GDM1 (cell line): ENCODE results near the gene LRRC75B.
"Not testable (repeated sequence)": the region's sequence is repeated elsewhere in the genome, so short reads cannot be mapped to it uniquely, and the experiment has no call there.

Experiments
- DNase-seq: peaks from one replicate; lab custom pipeline; 2025; lab: John Stamatoyannopoulos, UW

The LRRC75B gene

GRCh38 chr22:24592851-24593558 is at the start of gene LRRC75B:
TSS of gene LRRC75B (minus strand) at chr22:24593073. CDS start at chr22:24593039, 34 bp downstream.
- peak; percentile 59 for DNase-seq

GRCh38 chr22:24642307-24642706 is 49.4 kb upstream of the LRRC75B start:
- DNase-seq = not testable (repeated sequence)

- DNase-seq = not testable (repeated sequence)
Measured at GRCh38 chr22:24636513-24636912, 43.6 kb upstream of the LRRC75B start.

GRCh38 chr22:24634776-24635389 is 42.0 kb upstream of the LRRC75B start:
- not testable (repeated sequence) for DNase-seq

- not testable (repeated sequence) for DNase-seq
Measured at GRCh38 chr22:24633231-24634023, 40.6 kb upstream of the LRRC75B start.

GRCh38 chr22:24632642-24633041 is 39.8 kb upstream of the LRRC75B start:
- peak; percentile 20 for DNase-seq

- not testable (repeated sequence) for DNase-seq
Measured at GRCh38 chr22:24631430-24632122, 38.7 kb upstream of the LRRC75B start.

- DNase-seq = not testable (repeated sequence)
Measured at GRCh38 chr22:24630812-24631427, 38.0 kb upstream of the LRRC75B start.

GRCh38 chr22:24629069-24629468 is 36.2 kb upstream of the LRRC75B start:
- DNase-seq = not testable (repeated sequence)

GRCh38 chr22:24627911-24628310 is 35.0 kb upstream of the LRRC75B start:
- DNase-seq = not testable (repeated sequence)

GRCh38 chr22:24622596-24622995 is 29.7 kb upstream of the LRRC75B start:
- not testable (repeated sequence) for DNase-seq

- DNase-seq = not testable (repeated sequence)
Measured at GRCh38 chr22:24621244-24621643, 28.4 kb upstream of the LRRC75B start.

GRCh38 chr22:24614794-24615193 is 21.9 kb upstream of the LRRC75B start:
- not testable (repeated sequence) for DNase-seq

- DNase-seq = not testable (repeated sequence)
Measured at GRCh38 chr22:24609888-24610287, 17.0 kb upstream of the LRRC75B start.

GRCh38 chr22:24608327-24608726 is 15.5 kb upstream of the LRRC75B start:
- DNase-seq = not testable (repeated sequence)

- peak; percentile 41 for DNase-seq
Measured at GRCh38 chr22:24607429-24607983, 14.6 kb upstream of the LRRC75B start.

GRCh38 chr22:24606340-24606739 is 13.5 kb upstream of the LRRC75B start:
- DNase-seq = not testable (repeated sequence)

GRCh38 chr22:24603770-24604629 is 11.1 kb upstream of the LRRC75B start:
- DNase-seq = peak; percentile 68

GRCh38 chr22:24602847-24603769 is 10.2 kb upstream of the LRRC75B start, which contains the start of gene GGT1:
TSS of gene GGT1 (plus strand) at chr22:24603193. CDS start at chr22:24611082, 7,889 bp downstream.
- not testable (repeated sequence) for DNase-seq
